ENCODE results near the gene SHISAL2A.

SHISAL2A gene

DNA sequence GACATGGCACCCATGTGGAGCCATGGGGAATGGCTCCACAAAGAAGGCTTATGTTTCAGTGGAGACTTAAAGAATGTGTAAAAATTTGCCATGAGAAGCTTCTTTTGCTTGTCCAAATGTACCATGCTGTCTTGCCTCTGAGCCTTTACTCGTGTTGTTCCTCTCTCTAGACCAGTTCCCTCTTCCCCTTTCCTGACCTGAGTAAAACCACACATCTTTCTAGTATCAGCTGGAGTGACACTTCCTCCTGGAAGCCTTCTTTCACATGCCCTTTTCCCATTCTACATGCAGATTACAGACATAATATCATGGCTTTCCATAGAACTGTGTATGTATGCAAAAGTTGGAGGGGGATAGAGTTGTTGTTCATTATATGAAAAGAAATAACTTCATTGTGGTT lies 44.4 kb upstream of the SHISAL2A start:
- no peaks in the 10 kb centered on the region for H3K79me2 ChIP-seq (ENCODE audit: control insufficient read depth, low read length)
- H3K4me2 ChIP-seq (ENCODE audit: low read length), result no peak overlapping the region
- H3K9me2 ChIP-seq (replicated peaks; ENCODE audit: control insufficient read depth, low read length), result no peaks in the 10 kb centered on the region
- peaks cover 12% of the 10 kb centered on the region for H3F3A ChIP-seq (ENCODE audit: control insufficient read depth, insufficient read depth)
- TF ChIP-seq, protein P1, sequence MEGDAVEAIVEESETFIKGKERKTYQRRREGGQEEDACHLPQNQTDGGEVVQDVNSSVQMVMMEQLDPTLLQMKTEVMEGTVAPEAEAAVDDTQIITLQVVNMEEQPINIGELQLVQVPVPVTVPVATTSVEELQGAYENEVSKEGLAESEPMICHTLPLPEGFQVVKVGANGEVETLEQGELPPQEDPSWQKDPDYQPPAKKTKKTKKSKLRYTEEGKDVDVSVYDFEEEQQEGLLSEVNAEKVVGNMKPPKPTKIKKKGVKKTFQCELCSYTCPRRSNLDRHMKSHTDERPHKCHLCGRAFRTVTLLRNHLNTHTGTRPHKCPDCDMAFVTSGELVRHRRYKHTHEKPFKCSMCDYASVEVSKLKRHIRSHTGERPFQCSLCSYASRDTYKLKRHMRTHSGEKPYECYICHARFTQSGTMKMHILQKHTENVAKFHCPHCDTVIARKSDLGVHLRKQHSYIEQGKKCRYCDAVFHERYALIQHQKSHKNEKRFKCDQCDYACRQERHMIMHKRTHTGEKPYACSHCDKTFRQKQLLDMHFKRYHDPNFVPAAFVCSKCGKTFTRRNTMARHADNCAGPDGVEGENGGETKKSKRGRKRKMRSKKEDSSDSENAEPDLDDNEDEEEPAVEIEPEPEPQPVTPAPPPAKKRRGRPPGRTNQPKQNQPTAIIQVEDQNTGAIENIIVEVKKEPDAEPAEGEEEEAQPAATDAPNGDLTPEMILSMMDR (IDR thresholded peaks at IDR 0.05; ENCODE audit: low read depth, low read length, poor library complexity, severe bottlenecking), result no peak
- TF ChIP-seq EZH2phosphoT487 (IDR thresholded peaks at IDR 0.05; ENCODE audit: borderline replicate concordance, low read length), result no peak
- peaks cover 33% of the 10 kb centered on the region for H3K4me1 ChIP-seq (ENCODE audit: control insufficient read depth, low read length)
- H3K9me3 ChIP-seq (ENCODE audit: control insufficient read depth, insufficient read depth, low read length), result no peaks in the 10 kb centered on the region
- no peaks in the 10 kb centered on the region for H3K27me3 ChIP-seq (ENCODE audit: control insufficient read depth, low read length)
- H3K27ac ChIP-seq (ENCODE audit: low read depth, low read length), result no peak overlapping the region
- H4K20me1 ChIP-seq (ENCODE audit: control insufficient read depth, insufficient read depth, low read depth, low read length), result no peaks in the 10 kb centered on the region
- H3K4me3 ChIP-seq (ENCODE audit: low read length), result no peak overlapping the region
- H3K36me3 ChIP-seq (ENCODE audit: control insufficient read depth, low read length), result no peaks in the 10 kb centered on the region

DNA sequence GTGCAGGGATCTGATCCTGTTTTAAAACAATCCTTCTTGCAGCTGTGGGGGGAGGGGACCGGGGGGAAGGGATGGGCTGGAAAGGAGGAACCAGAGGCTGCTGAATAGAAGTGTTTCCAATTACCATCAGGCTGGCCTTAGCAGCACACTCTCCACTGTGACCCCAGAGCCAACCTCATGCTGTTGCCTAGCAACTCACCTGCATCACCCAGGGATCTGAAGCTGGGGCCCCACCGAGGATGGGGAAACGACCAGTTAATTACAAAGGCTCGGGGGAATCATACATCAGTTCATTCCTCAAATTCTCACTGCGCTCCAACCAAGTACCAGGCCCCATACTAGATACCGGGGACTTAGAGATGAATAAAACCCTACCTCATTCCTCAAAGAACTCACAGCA lies 42.7 kb upstream of the SHISAL2A start:
- no peak overlapping the region for H3K4me2 ChIP-seq (ENCODE audit: low read length)
- TF ChIP-seq, protein P1 (IDR thresholded peaks at IDR 0.05; ENCODE audit: low read depth, low read length, poor library complexity, severe bottlenecking), result no peak
- no peak for TF ChIP-seq EZH2phosphoT487 (IDR thresholded peaks at IDR 0.05; ENCODE audit: borderline replicate concordance, low read length)
- no peak overlapping the region for H3K4me3 ChIP-seq (ENCODE audit: low read length)
- no peaks in the 10 kb centered on the region for H3K9me3 ChIP-seq (ENCODE audit: control insufficient read depth, insufficient read depth, low read length)
- no peaks in the 10 kb centered on the region for H3K27me3 ChIP-seq (ENCODE audit: control insufficient read depth, low read length)
- no peaks in the 10 kb centered on the region for H4K20me1 ChIP-seq (ENCODE audit: control insufficient read depth, insufficient read depth, low read depth, low read length)
- H3K79me2 ChIP-seq (ENCODE audit: control insufficient read depth, low read length), result no peaks in the 10 kb centered on the region
- H3K36me3 ChIP-seq (ENCODE audit: control insufficient read depth, low read length), result no peaks in the 10 kb centered on the region
- peaks cover 50% of the 10 kb centered on the region for H3K4me1 ChIP-seq (ENCODE audit: control insufficient read depth, low read length)
- peaks cover 13% of the 10 kb centered on the region for H3F3A ChIP-seq (ENCODE audit: control insufficient read depth, insufficient read depth)
- H3K27ac ChIP-seq (ENCODE audit: low read depth, low read length), result no peak overlapping the region
- H3K9me2 ChIP-seq (replicated peaks; ENCODE audit: control insufficient read depth, low read length), result no peaks in the 10 kb centered on the region

GRCh38 chr1:52592637-52593323 lies 40.2 kb upstream of the SHISAL2A start:
- H3K27me3 ChIP-seq (ENCODE audit: control insufficient read depth, low read length), result no peaks in the 10 kb centered on the region
- H3K27ac ChIP-seq (ENCODE audit: low read depth, low read length), result peak overlapping the region; percentile 80
- H4K20me1 ChIP-seq (ENCODE audit: control insufficient read depth, insufficient read depth, low read depth, low read length), result no peaks in the 10 kb centered on the region
- no peaks in the 10 kb centered on the region for H3K9me3 ChIP-seq (ENCODE audit: control insufficient read depth, insufficient read depth, low read length)
- H3F3A ChIP-seq (ENCODE audit: control insufficient read depth, insufficient read depth), result peaks cover 13% of the 10 kb centered on the region
- peak overlapping the region; percentile 57 for H3K4me3 ChIP-seq (ENCODE audit: low read length)
- peaks cover 50% of the 10 kb centered on the region for H3K4me1 ChIP-seq (ENCODE audit: control insufficient read depth, low read length)
- no peaks in the 10 kb centered on the region for H3K9me2 ChIP-seq (replicated peaks; ENCODE audit: control insufficient read depth, low read length)
- H3K36me3 ChIP-seq (ENCODE audit: control insufficient read depth, low read length), result no peaks in the 10 kb centered on the region
- TF ChIP-seq EZH2phosphoT487 (IDR thresholded peaks at IDR 0.05; ENCODE audit: borderline replicate concordance, low read length), result no peak
- TF ChIP-seq, protein P1 (IDR thresholded peaks at IDR 0.05; ENCODE audit: low read depth, low read length, poor library complexity, severe bottlenecking), result no peak
- H3K79me2 ChIP-seq (ENCODE audit: control insufficient read depth, low read length), result no peaks in the 10 kb centered on the region
- peak overlapping the region; percentile 76 for H3K4me2 ChIP-seq (ENCODE audit: low read length)

Data from DOHH2 (cell line).